K562 (cell line): Measurements from ENCODE around the gene TNNI2. TPM values are rescaled to one million over a fixed set of nuclear protein-coding genes. Genes with fewer than 3 reads are reported as not detected.

ENCODE experiments used
- ATAC-seq: fragments of 200-7000 bp; cut with Tn5 transposase; 3 replicates; pipeline ENCODE4 v1.9.1; 2020; ENCODE audit warnings: moderate library complexity
- BruUV-seq: library from RNA; stranded (reverse); fragments of 400-500 nt; replicated peaks from 2 replicates; lab custom pipeline; 2021; lab: Mats Ljungman, UMichigan
- CTCF ChIA-PET: fragments of 300-600 bp; formaldehyde crosslinking; extraction: SDS; loops from one replicate; lab custom pipeline; 2021; ENCODE audit warnings: low intra/inter-chr PET ratio; lab: Yijun Ruan, JAX
- POLR2A ChIA-PET: fragments of 300-600, 350-650 bp; sonication (Branson Sonifier 250); formaldehyde crosslinking; extraction: SDS; loops from one replicate; lab custom pipeline; 2021; ENCODE audit warnings: antibody characterized with exemption, inconsistent platforms; lab: Yijun Ruan, JAX
- DNase-seq, 4 experiments: peaks; one replicate each; pipeline versions ENCODE4 v3.0.0 to v3.0.0-alpha.2; 2011 to 2018; ENCODE audit warnings: low spot score in 3 of 4, mixed read lengths in 3 of 4; ENCODE audit errors: extremely low read depth in 1 of 4
- FAIRE-seq: peaks from 2 replicates; lab custom pipeline; 2011; peaks lifted over from hg19 to GRCh38; lab: Jason Lieb, UNC
- H2AFZ ChIP-seq: 2 replicates; pipeline ENCODE4 v1.6.0; 2011; ENCODE audit warnings: low read depth, low read length, control low read depth, inconsistent platforms
- H3K27ac ChIP-seq: fragments of 200-600 bp; 3 replicates; pipeline ENCODE4 v1.8.0; 2011; ENCODE audit warnings: low read depth, mild to moderate bottlenecking, control low read depth, inconsistent platforms, low read length, moderate library complexity, mixed read lengths; ENCODE audit errors: extremely low read depth
- H3K27me3 ChIP-seq, 2 experiments: fragments of 300-600 bp in 1 of 2; 2 replicates in 1 of 2; 3 replicates in 1 of 2; pipeline versions ENCODE4 v1.6.0 to v1.8.0; 2011; ENCODE audit warnings: inconsistent platforms in 2 of 2, low read length in 2 of 2, mild to moderate bottlenecking in 1 of 2, mixed read lengths in 1 of 2, moderate library complexity in 1 of 2; ENCODE audit not compliant: control insufficient read depth in 2 of 2, insufficient read depth in 2 of 2
- H3K36me3 ChIP-seq: fragments of 300-600 bp; 3 replicates; pipeline ENCODE4 v1.8.0; 2011; ENCODE audit warnings: mild to moderate bottlenecking, low read length, inconsistent platforms; ENCODE audit not compliant: control insufficient read depth, insufficient read depth
- H3K4me1 ChIP-seq, 2 experiments: fragments of 200-600 bp in 1 of 2; replicated peaks in 1 of 2; 2 replicates in 1 of 2; 3 replicates in 1 of 2; pipeline versions ENCODE4 v1.5.1 to v1.8.0; 2011; ENCODE audit warnings: inconsistent platforms in 2 of 2, low read length in 2 of 2, mild to moderate bottlenecking in 1 of 2, mixed read lengths in 1 of 2, moderate library complexity in 1 of 2; ENCODE audit not compliant: control insufficient read depth in 2 of 2, insufficient read depth in 2 of 2
- H3K4me2 ChIP-seq: 2 replicates; pipeline ENCODE4 v1.6.1; 2011; ENCODE audit warnings: low read length, control low read depth, inconsistent platforms, mixed read lengths; ENCODE audit not compliant: insufficient read depth
- H3K4me3 ChIP-seq: fragments of 200-600 bp; sonication (generic), shearing (Covaris generic); 2 replicates; pipeline ENCODE4 v1.5.1; 2016; ENCODE audit warnings: control low read depth, inconsistent platforms
- H3K79me2 ChIP-seq: fragments of 200-600 bp; 3 replicates; pipeline ENCODE4 v1.8.0; 2011; ENCODE audit warnings: low read length, inconsistent platforms; ENCODE audit not compliant: control insufficient read depth, insufficient read depth
- H3K9ac ChIP-seq, 2 experiments: 2 replicates each; pipeline versions ENCODE4 v1.6.0 to v1.6.1; 2011; ENCODE audit warnings: low read depth in 2 of 2, low read length in 2 of 2, control low read depth in 1 of 2, inconsistent platforms in 1 of 2, mild to moderate bottlenecking in 1 of 2, mixed read lengths in 1 of 2; ENCODE audit not compliant: insufficient read depth in 1 of 2
- H3K9me1 ChIP-seq: one replicate; pipeline ENCODE4 v1.6.0; 2011; ENCODE audit warnings: inconsistent platforms, mild to moderate bottlenecking, low read length, moderate library complexity; ENCODE audit not compliant: control insufficient read depth, insufficient read depth
- H3K9me3 ChIP-seq: replicated peaks from 2 replicates; pipeline ENCODE4 v1.5.1; 2011; ENCODE audit warnings: low read depth, low read length, inconsistent platforms; ENCODE audit not compliant: control insufficient read depth, insufficient read depth
- H4K20me1 ChIP-seq: replicated peaks from 2 replicates; pipeline ENCODE4 v1.6.1; 2011; ENCODE audit warnings: low read length, inconsistent platforms, mixed read lengths; ENCODE audit not compliant: control insufficient read depth, insufficient read depth
- ADNP ChIP-seq: fragments of 200-800 bp; sonication (Bioruptor generic); IDR thresholded peaks from 2 replicates; pipeline ENCODE4 v1.6.1; 2016; ENCODE audit warnings: missing genetic modification characterization, missing compliant biosample characterization
- CHD2 ChIP-seq: IDR thresholded peaks from 2 replicates; pipeline ENCODE4 v1.6.1; 2011; ENCODE audit warnings: low read depth, low read length
- HINFP ChIP-seq: fragments of 450-650 bp; conservative IDR thresholded peaks from 2 replicates; pipeline ENCODE4 v1.6.1; 2016; ENCODE audit warnings: missing genetic modification characterization, low read depth, mild to moderate bottlenecking, control low read depth, missing compliant biosample characterization
- KLF6 ChIP-seq: fragments of 250-450 bp; sonication (Bioruptor Pico); IDR thresholded peaks from 2 replicates; pipeline ENCODE4 v1.4.0; 2020; ENCODE audit warnings: mild to moderate bottlenecking, moderate library complexity, borderline replicate concordance
- NRF1 ChIP-seq, 2 experiments: fragments of 450-650 bp; IDR thresholded peaks in 1 of 2; conservative IDR thresholded peaks in 1 of 2; 2 replicates each; pipeline ENCODE4 v1.6.1; 2014; ENCODE audit warnings: mild to moderate bottlenecking in 2 of 2
- OTX1 ChIP-seq: fragments of 450-650 bp; formaldehyde crosslinking; IDR thresholded peaks from 2 replicates; pipeline ENCODE4 v1.4.0; 2022; ENCODE audit warnings: mild to moderate bottlenecking
- PHB ChIP-seq: fragments of 250-450 bp; sonication (Bioruptor Pico); IDR thresholded peaks from 2 replicates; pipeline ENCODE4 v1.5.0; 2021
- PYGO2 ChIP-seq: fragments of 450-650 bp; IDR thresholded peaks from 2 replicates; pipeline ENCODE4 v1.6.1; 2016; ENCODE audit warnings: mild to moderate bottlenecking, missing genetic modification characterization, moderate library complexity, missing compliant biosample characterization
- SMC3 ChIP-seq: conservative IDR thresholded peaks from 2 replicates; pipeline ENCODE4 v1.6.1; 2011; ENCODE audit warnings: low read depth, low read length, improper control_type of control experiment; ENCODE audit not compliant: insufficient read depth
- SOX6 ChIP-seq: fragments of 450-650 bp; IDR thresholded peaks from 2 replicates; pipeline ENCODE4 v1.6.1; 2014; ENCODE audit warnings: mild to moderate bottlenecking
- YBX1 ChIP-seq: fragments of 450-650 bp; IDR thresholded peaks from 2 replicates; pipeline ENCODE4 v1.7.1; 2016; ENCODE audit warnings: mild to moderate bottlenecking
- ZBTB11 ChIP-seq, 3 experiments: fragments of 200-800 bp in 1 of 3; fragments of 250-450 bp in 1 of 3; fragments of 450-650 bp in 1 of 3; sonication (Bioruptor Pico) in 1 of 3; sonication (Bioruptor generic) in 1 of 3; formaldehyde crosslinking in 1 of 3; IDR thresholded peaks; 2 replicates each; pipeline versions ENCODE4 v1.6.1 to v1.8.0; 2016 to 2022; ENCODE audit warnings: mild to moderate bottlenecking in 2 of 3, missing genetic modification characterization in 2 of 3, missing compliant biosample characterization in 1 of 3, moderate library complexity in 1 of 3
- ZNF586 ChIP-seq: fragments of 450-650 bp; formaldehyde crosslinking; conservative IDR thresholded peaks from 2 replicates; pipeline ENCODE4 v1.4.0; 2020; ENCODE audit warnings: mild to moderate bottlenecking, moderate library complexity
- ZNF695 ChIP-seq: fragments of 450-650 bp; formaldehyde crosslinking; IDR thresholded peaks from 2 replicates; pipeline ENCODE4 v1.4.0; 2020; ENCODE audit warnings: mild to moderate bottlenecking, moderate library complexity
- WGBS: fragments of 100-300 bp; shearing (Covaris generic); methylation state at CpG from one replicate; pipeline ENCODE4 v1.1.6; 2016; ENCODE audit warnings: low coverage, mixed read lengths; ENCODE audit not compliant: insufficient coverage; ENCODE audit errors: missing lambda C conversion rate; 5-methylcytosine and 5-hydroxymethylcytosine counted together
- in situ Hi-C: fragments of 300-500 bp; cut with MboI; formaldehyde crosslinking; loops from 4 replicates; pipeline ENCODE4 v1.15.0; 2018; ENCODE audit warnings: inconsistent platforms, mixed read lengths
- intact Hi-C: fragments of 100-400 bp; cut with micrococcal nuclease; formaldehyde crosslinking; loops from 2 replicates; pipeline ENCODE4 v1.14.2; 2022
- polyA plus RNA-seq, 8 experiments: library from polyadenylated mRNA; depleted of rRNA in 4 of 8; stranded (reverse) in 5 of 8; unstranded in 3 of 8; fragments of >200 nt; fragmentation: Nextera tagmentation in 2 of 8; fragmentation: Illumina TruSeq in 1 of 8; extraction: Ambion mirVana in 2 of 8; extraction: Trizol in 1 of 8; gene quantifications; 2 replicates each; pipeline versions ENCODE4 v1.2.1 to v1.2.3, GENCODE V29; 2011 to 2014; ENCODE audit warnings: inconsistent platforms in 1 of 8, missing spikeins in 1 of 8
- total RNA-seq, 7 experiments: library from RNA; depleted of rRNA in 6 of 7; stranded (reverse); fragments of >200 nt in 6 of 7; fragmentation: Illumina TruSeq in 2 of 7; extraction: Trizol in 2 of 7; gene quantifications; 2 replicates each; pipeline versions ENCODE4 v1.2.1 to v1.2.3, GENCODE V29; 2011 to 2021; ENCODE audit warnings: low replicate concordance in 1 of 7

The TNNI2 gene
- total and polyA plus RNA-seq, 9 of the 15 experiments (the other 6 are each of a cell fraction or from before 2014, with no cell fraction given), result not detected

- no TSS peak for BruUV-seq
- Histone ChIP-seq H3K4me2 (no peak overlapping the region), H4K20me1 (peaks cover 3% of the 10 kb centered on the region), H3K27me3 (peaks cover 21 to 73% of the 10 kb centered on the region in 2 experiments; a peak in 4 of 5 replicates)
- TF ChIP-seq PYGO2 (tag), result no peak
- TF ChIP-seq ZNF586 (CRISPR knock-in tag), result no peak
- no peak for TF ChIP-seq NRF1 (conservative IDR thresholded peaks at IDR 0.05 in 1 of 2, IDR thresholded peaks at IDR 0.05 in 1 of 2)
- no peak for TF ChIP-seq PHB (CRISPR knock-in tag)
- no peak for TF ChIP-seq OTX1 (CRISPR knock-in tag)
- no peak for TF ChIP-seq ZNF695 (CRISPR knock-in tag)
- TF ChIP-seq SOX6, result no peak
- TF ChIP-seq ZBTB11 (CRISPR knock-in tag; IDR thresholded peaks at IDR 0.05), result no peak
- TF ChIP-seq ADNP, result no peak
- no peak for TF ChIP-seq SMC3
- TF ChIP-seq HINFP (tag), result no peak
- no peak for TF ChIP-seq KLF6 (CRISPR knock-in tag)
- no peak for TF ChIP-seq CHD2
- no peak for TF ChIP-seq YBX1
- TF ChIP-seq, all 486 proteins: peak for 0
- H3K36me3 ChIP-seq, result no peaks in the 10 kb centered on the region
- WGBS, result 0% methylated on average over 8 of the region's 11 CpGs
- H3K4me3 ChIP-seq, result no peak overlapping the region
- intact Hi-C loops, result no loop called here
- DNase-seq (no peak), ATAC-seq (no peak), FAIRE-seq (no peak)
- no peak overlapping the region for H3K27ac ChIP-seq
- ChIA-PET POLR2A (interaction anchor here (1.0 kb wide), 1 partner anchor 77 kb away, joined by 3 read pairs; no protein-coding TSS in a partner anchor), CTCF (interaction anchor here (0.5 kb wide), 1 partner anchor 250 kb away, joined by 3 read pairs; no protein-coding TSS in a partner anchor)
- in situ Hi-C loops, result loop anchor here (10.0 kb wide), 1 partner anchor 299 kb away; no protein-coding TSS in a partner anchor
- peaks cover 0 to 17% of the 10 kb centered on the region in 2 experiments; a peak in 2 of 5 replicates for H3K4me1 ChIP-seq
- no peaks in the 10 kb centered on the region for H3K79me2 ChIP-seq
- no peaks in the 10 kb centered on the region for H3K9me1 ChIP-seq
- H3K9me3 ChIP-seq, result no peaks in the 10 kb centered on the region
- no peak overlapping the region for H2AFZ ChIP-seq
- no peak overlapping the region for H3K9ac ChIP-seq
These were observed 17.1 kb downstream of the TNNI2 start for GRCh38 chr11:1855886-1856265.
